ENCODE data around the gene NPL. TPM values are rescaled to one million over a fixed set of nuclear protein-coding genes. Genes with fewer than 3 reads are reported as not detected.

Gene NPL
- total and polyA plus RNA-seq, 9 of the 15 experiments (the other 6 are each of a cell fraction or from before 2014, with no cell fraction given), result 9.9 to 22.3 (median 14.2) TPM

DNA sequence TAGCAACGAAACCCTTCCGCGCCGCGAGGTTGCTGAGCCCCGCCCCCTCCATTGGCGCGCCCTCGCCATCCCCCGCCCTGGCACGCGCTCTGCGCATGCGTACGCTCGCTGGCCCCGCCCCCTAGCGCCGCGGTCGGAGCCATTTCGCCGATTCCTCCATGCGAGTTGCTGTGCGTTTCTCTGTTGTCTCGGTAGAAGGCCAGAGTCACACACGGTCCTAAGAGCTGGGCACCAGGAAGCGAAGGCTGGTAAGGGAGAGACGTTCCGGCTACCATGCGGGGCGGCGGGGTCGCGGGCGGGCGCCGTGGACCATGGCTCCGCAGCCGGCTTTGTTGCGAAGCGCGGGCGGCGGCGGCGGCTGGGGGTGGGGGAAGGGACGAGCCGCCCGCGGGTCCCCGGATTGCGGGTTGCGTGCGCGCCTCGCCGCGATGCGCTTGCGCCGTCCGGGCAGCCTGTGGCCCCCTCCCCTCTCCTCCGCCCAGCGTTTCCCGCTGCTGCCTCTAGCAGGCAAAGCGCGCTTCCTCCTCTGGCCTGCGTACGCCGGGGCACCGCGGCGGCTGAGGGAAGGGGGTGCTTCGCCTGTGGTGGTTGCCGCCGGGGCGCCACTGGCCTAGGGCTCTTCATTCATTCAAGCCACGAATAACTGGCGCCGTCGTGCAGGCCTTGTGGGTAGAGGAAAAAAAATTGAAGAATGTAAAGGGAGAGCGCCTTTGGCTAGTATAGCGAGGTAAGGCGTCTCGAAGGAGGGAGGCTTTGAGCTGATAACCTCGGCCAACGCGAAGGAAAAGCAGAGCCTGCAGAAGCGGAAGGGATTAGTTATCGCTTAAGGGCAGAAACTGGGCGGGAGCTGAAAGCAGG is 49.9 kb downstream of the NPL start, which contains the start of gene DHX9 (continued):
- TF ChIP-seq HNRNPH1 (optimal IDR thresholded peaks at IDR 0.05; ENCODE audit: low read depth, low read length), result no peak
- TF ChIP-seq, protein P1, sequence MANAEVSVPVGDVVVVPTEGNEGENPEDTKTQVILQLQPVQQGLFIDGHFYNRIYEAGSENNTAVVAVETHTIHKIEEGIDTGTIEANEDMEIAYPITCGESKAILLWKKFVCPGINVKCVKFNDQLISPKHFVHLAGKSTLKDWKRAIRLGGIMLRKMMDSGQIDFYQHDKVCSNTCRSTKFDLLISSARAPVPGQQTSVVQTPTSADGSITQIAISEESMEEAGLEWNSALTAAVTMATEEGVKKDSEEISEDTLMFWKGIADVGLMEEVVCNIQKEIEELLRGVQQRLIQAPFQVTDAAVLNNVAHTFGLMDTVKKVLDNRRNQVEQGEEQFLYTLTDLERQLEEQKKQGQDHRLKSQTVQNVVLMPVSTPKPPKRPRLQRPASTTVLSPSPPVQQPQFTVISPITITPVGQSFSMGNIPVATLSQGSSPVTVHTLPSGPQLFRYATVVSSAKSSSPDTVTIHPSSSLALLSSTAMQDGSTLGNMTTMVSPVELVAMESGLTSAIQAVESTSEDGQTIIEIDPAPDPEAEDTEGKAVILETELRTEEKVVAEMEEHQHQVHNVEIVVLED (CRISPR knock-in tag; IDR thresholded peaks at IDR 0.05), result 0 out of 2 replicates have a peak, but pooled peaks have one; percentile 57
- TF ChIP-seq CHCHD3 (CRISPR knock-in tag; IDR thresholded peaks at IDR 0.05), result no peak
- TF ChIP-seq SMAD4 (CRISPR knock-in tag; conservative IDR thresholded peaks at IDR 0.05), result peak; percentile 64; the same call in 1 of the 2 replicates
- TF ChIP-seq LCOR (CRISPR knock-in tag; IDR thresholded peaks at IDR 0.05), result peak; percentile 76
- no peak for TF ChIP-seq BCL6 (CRISPR knock-in tag; IDR thresholded peaks at IDR 0.05)
- no peak for TF ChIP-seq EZH2 (IDR thresholded peaks at IDR 0.05; ENCODE audit: borderline replicate concordance, low read depth, low read length)
- TF ChIP-seq HMGN3 (IDR thresholded peaks at IDR 0.05; ENCODE audit: borderline replicate concordance, extremely low read depth, insufficient read length, low read depth, low read length), result no peak
- TF ChIP-seq SIRT6 (IDR thresholded peaks at IDR 0.05; ENCODE audit: low read depth, low read length), result peak; percentile 75
- TF ChIP-seq, protein P2, sequence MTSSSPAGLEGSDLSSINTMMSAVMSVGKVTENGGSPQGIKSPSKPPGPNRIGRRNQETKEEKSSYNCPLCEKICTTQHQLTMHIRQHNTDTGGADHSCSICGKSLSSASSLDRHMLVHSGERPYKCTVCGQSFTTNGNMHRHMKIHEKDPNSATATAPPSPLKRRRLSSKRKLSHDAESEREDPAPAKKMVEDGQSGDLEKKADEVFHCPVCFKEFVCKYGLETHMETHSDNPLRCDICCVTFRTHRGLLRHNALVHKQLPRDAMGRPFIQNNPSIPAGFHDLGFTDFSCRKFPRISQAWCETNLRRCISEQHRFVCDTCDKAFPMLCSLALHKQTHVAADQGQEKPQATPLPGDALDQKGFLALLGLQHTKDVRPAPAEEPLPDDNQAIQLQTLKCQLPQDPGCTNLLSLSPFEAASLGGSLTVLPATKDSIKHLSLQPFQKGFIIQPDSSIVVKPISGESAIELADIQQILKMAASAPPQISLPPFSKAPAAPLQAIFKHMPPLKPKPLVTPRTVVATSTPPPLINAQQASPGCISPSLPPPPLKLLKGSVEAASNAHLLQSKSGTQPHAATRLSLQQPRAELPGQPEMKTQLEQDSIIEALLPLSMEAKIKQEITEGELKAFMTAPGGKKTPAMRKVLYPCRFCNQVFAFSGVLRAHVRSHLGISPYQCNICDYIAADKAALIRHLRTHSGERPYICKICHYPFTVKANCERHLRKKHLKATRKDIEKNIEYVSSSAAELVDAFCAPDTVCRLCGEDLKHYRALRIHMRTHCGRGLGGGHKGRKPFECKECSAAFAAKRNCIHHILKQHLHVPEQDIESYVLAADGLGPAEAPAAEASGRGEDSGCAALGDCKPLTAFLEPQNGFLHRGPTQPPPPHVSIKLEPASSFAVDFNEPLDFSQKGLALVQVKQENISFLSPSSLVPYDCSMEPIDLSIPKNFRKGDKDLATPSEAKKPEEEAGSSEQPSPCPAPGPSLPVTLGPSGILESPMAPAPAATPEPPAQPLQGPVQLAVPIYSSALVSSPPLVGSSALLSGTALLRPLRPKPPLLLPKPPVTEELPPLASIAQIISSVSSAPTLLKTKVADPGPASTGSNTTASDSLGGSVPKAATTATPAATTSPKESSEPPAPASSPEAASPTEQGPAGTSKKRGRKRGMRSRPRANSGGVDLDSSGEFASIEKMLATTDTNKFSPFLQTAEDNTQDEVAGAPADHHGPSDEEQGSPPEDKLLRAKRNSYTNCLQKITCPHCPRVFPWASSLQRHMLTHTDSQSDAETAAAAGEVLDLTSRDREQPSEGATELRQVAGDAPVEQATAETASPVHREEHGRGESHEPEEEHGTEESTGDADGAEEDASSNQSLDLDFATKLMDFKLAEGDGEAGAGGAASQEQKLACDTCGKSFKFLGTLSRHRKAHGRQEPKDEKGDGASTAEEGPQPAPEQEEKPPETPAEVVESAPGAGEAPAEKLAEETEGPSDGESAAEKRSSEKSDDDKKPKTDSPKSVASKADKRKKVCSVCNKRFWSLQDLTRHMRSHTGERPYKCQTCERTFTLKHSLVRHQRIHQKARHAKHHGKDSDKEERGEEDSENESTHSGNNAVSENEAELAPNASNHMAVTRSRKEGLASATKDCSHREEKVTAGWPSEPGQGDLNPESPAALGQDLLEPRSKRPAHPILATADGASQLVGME (CRISPR knock-in tag; IDR thresholded peaks at IDR 0.05), result 0 out of 2 replicates have a peak, but pooled peaks have one; percentile 14
- TF ChIP-seq ZC3H8 (IDR thresholded peaks at IDR 0.05), result no peak
- TF ChIP-seq ZNF75A (CRISPR knock-in tag; IDR thresholded peaks at IDR 0.05), result no peak
- TF ChIP-seq NR4A1 (CRISPR knock-in tag; IDR thresholded peaks at IDR 0.05), result no peak; the same call in 1 of the 2 replicates
- no peak; the same call in 1 of the 2 replicates for TF ChIP-seq NR4A1 (tag; IDR thresholded peaks at IDR 0.05)
- no peak for TF ChIP-seq SRSF3 (IDR thresholded peaks at IDR 0.05; ENCODE audit: insufficient read depth, low read length)
- TF ChIP-seq, protein P3, sequence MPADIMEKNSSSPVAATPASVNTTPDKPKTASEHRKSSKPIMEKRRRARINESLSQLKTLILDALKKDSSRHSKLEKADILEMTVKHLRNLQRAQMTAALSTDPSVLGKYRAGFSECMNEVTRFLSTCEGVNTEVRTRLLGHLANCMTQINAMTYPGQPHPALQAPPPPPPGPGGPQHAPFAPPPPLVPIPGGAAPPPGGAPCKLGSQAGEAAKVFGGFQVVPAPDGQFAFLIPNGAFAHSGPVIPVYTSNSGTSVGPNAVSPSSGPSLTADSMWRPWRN (IDR thresholded peaks at IDR 0.05; ENCODE audit: low read depth), result peak; percentile 79; the same call in 1 of the 2 replicates
- TF ChIP-seq SMARCE1 (IDR thresholded peaks at IDR 0.05), result peak; percentile 93
- TF ChIP-seq MTA3 (IDR thresholded peaks at IDR 0.05; ENCODE audit: borderline replicate concordance), result peak; percentile 88

Data from K562 (cell line).